Measurements from ENCODE around the gene MAEA.

MAEA gene

DNA sequence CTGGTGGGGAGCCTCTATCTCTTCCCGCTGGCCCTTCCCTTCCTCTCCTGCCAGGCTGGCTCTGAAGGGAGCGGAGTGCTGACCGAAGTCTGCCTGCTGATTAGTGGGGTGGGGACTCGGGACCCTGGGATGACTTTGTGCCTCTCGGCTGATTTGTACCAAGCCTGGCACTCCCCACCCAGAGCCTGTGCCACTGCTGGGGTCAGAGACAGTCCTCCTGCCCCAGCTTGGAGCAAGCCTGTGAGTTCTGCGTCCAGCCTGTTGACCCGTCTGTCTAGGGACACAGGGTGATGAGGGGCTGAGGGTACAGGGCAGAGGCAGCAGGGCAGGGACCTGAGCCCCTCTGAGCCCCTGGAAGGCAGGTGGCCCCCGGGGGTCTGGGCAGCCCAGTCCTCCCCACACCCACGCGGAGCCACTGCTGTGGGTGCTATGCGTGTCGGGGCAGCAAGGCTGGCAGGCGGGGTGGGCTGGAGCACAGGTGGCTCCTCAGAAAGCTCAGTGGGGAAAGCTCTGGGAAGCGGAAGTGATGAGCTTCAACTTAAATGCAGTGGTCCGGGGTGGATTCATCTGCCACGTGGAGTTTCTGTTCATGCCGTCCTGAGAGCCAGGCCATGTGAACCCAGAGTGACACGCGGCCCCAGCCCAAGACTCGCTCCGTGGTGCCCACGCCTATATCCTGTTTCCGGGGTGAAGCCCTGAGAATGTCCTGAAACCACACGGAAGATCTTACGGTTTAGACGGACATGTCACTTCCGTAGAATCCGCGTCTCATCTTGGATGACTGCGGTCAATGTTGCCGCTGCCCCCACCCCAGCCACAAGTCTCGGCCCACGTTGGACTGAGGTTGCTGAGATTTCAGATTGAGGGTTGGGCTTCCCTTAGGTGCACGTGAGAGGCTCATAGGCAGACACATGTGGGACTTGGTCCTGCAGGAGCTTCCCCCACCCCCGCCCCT is 36.3 kb downstream of the MAEA start:
- Histone ChIP-seq H3K27me3 (ENCODE audit: insufficient read depth, low read length, poor library complexity) (no peaks in the 10 kb centered on the region), H3K4me1 (ENCODE audit: insufficient read depth, low read length) (no peaks in the 10 kb centered on the region), H3K36me3 (ENCODE audit: insufficient read depth, low read length) (peaks cover 92% of the 10 kb centered on the region), H3K27ac (ENCODE audit: low read length) (no peak overlapping the region), H4K20me1 (ENCODE audit: insufficient read depth, low read length) (peaks cover 51% of the 10 kb centered on the region), H3K9me3 (ENCODE audit: insufficient read depth, low read length, severe bottlenecking) (no peaks in the 10 kb centered on the region), H3K4me2 (ENCODE audit: insufficient read depth, low read length) (no peak overlapping the region), H2AFZ (ENCODE audit: low read depth, low read length) (no peak overlapping the region), H3K79me2 (ENCODE audit: insufficient read depth, low read length) (peaks cover 31% of the 10 kb centered on the region), H3K4me3 (ENCODE audit: low read depth in 1 of 2, low read length in 2 of 2) (no peak overlapping the region), H3K9ac (ENCODE audit: low read depth, low read length) (no peak overlapping the region)
- DNase-seq (no peak), ATAC-seq (ENCODE audit: insufficient read depth, low read depth) (no peak)
- TF ChIP-seq, protein P1, sequence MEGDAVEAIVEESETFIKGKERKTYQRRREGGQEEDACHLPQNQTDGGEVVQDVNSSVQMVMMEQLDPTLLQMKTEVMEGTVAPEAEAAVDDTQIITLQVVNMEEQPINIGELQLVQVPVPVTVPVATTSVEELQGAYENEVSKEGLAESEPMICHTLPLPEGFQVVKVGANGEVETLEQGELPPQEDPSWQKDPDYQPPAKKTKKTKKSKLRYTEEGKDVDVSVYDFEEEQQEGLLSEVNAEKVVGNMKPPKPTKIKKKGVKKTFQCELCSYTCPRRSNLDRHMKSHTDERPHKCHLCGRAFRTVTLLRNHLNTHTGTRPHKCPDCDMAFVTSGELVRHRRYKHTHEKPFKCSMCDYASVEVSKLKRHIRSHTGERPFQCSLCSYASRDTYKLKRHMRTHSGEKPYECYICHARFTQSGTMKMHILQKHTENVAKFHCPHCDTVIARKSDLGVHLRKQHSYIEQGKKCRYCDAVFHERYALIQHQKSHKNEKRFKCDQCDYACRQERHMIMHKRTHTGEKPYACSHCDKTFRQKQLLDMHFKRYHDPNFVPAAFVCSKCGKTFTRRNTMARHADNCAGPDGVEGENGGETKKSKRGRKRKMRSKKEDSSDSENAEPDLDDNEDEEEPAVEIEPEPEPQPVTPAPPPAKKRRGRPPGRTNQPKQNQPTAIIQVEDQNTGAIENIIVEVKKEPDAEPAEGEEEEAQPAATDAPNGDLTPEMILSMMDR (IDR thresholded peaks at IDR 0.05; ENCODE audit: borderline replicate concordance, extremely low read depth, low read length, poor library complexity, severe bottlenecking): no peak
- no peak for TF ChIP-seq EZH2 (IDR thresholded peaks at IDR 0.05; ENCODE audit: borderline replicate concordance, low read depth, low read length, severe bottlenecking)

DNA sequence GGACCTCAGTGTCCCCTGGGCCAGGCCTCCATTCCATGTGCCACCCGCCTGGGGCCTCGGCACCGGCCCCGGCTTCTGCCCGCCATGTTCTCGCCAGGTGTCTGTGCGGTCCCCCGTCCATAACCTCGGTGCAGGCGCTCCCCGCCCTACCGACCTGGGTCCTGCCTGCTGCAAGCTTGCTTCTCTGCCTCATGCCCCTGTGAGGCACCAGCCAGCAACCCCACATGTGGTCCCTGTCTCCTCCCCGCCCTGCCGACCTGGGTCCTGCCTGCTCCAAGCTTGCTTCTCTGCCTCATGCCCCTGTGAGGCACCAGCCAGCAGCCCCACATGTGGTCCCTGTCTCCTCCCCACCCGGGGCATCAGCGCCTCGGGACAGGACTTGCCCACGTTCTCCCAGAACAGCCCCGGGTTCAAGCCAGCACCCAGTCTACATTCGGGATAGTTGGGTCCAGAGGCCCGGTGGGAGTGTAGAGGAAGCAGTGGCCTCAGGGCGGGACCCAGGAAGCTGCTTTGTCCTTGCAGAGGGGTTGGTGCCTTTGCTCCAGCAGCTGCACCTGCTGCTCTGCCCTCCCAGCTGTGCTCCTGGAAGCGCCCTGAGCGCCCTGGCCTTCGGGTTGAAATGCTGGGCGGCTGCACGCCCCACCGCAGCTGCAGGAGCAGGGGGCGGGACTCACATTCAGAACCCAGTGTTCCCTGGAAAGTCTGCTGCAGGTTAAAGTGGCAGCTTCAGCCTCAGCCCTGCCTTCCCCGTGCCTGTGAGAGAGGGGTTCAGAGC is 37.2 kb downstream of the MAEA start:
- Histone ChIP-seq H3K9ac (ENCODE audit: low read depth, low read length) (no peak overlapping the region), H3K36me3 (ENCODE audit: insufficient read depth, low read length) (peaks cover 92% of the 10 kb centered on the region), H3K9me3 (ENCODE audit: insufficient read depth, low read length, severe bottlenecking) (no peaks in the 10 kb centered on the region), H3K27ac (ENCODE audit: low read length) (no peak overlapping the region), H2AFZ (ENCODE audit: low read depth, low read length) (no peak overlapping the region), H3K4me2 (ENCODE audit: insufficient read depth, low read length) (no peak overlapping the region), H3K79me2 (ENCODE audit: insufficient read depth, low read length) (peaks cover 38% of the 10 kb centered on the region), H3K27me3 (ENCODE audit: insufficient read depth, low read length, poor library complexity) (no peaks in the 10 kb centered on the region), H4K20me1 (ENCODE audit: insufficient read depth, low read length) (peaks cover 60% of the 10 kb centered on the region), H3K4me1 (ENCODE audit: insufficient read depth, low read length) (no peaks in the 10 kb centered on the region), H3K4me3 (ENCODE audit: low read depth in 1 of 2, low read length in 2 of 2) (no peak overlapping the region)
- ATAC-seq (ENCODE audit: insufficient read depth, low read depth): no peak
- DNase-seq: no peak
- TF ChIP-seq, protein P1 (IDR thresholded peaks at IDR 0.05; ENCODE audit: borderline replicate concordance, extremely low read depth, low read length, poor library complexity, severe bottlenecking): no peak
- TF ChIP-seq EZH2 (IDR thresholded peaks at IDR 0.05; ENCODE audit: borderline replicate concordance, low read depth, low read length, severe bottlenecking): no peak

DNA sequence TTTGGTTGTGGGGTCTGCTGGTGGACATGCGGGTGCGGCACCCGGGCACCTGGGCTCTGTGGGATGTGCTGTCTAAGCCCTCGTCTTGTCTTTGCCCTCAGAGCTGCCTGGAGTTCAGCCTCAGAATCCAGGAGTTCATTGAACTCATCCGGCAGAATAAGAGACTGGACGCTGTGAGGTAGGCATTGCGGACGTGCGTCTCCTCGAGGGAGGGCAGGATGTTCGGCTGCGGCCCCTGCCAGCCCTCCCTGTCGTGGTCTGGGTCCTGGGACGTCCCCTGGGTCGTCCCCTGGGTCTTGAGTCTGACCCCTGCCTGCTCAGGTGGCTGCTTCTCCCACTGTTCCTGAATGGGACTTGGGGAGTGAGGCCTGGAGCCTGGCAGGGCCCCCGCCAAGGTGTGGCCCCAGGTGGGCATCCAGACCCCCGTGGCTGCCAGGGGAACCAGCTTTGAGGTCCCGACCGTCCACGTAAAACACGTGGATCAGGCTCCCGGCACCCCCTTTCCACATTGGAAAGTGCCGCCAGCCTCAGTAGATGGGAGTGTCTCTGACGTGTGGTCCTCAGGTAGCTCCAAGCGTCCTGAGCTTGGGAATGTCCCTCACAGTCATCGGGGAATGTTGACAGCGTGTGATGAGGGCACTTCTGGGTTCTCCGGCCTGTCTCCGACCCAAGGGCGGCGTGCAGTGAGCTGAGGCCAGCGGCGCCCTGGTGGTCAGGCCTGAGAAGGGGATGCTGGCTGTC is 38.0 kb downstream of the MAEA start:
- Histone ChIP-seq H3K36me3 (ENCODE audit: insufficient read depth, low read length) (peaks cover 92% of the 10 kb centered on the region), H3K9me3 (ENCODE audit: insufficient read depth, low read length, severe bottlenecking) (no peaks in the 10 kb centered on the region), H3K4me1 (ENCODE audit: insufficient read depth, low read length) (no peaks in the 10 kb centered on the region), H3K27ac (ENCODE audit: low read length) (no peak overlapping the region), H3K9ac (ENCODE audit: low read depth, low read length) (no peak overlapping the region), H3K27me3 (ENCODE audit: insufficient read depth, low read length, poor library complexity) (no peaks in the 10 kb centered on the region), H3K4me2 (ENCODE audit: insufficient read depth, low read length) (no peak overlapping the region), H3K79me2 (ENCODE audit: insufficient read depth, low read length) (peaks cover 37% of the 10 kb centered on the region), H2AFZ (ENCODE audit: low read depth, low read length) (no peak overlapping the region), H3K4me3 (ENCODE audit: low read depth in 1 of 2, low read length in 2 of 2) (no peak overlapping the region), H4K20me1 (ENCODE audit: insufficient read depth, low read length) (peaks cover 59% of the 10 kb centered on the region)
- no peak for TF ChIP-seq EZH2 (IDR thresholded peaks at IDR 0.05; ENCODE audit: borderline replicate concordance, low read depth, low read length, severe bottlenecking)
- no peak for ATAC-seq (ENCODE audit: insufficient read depth, low read depth)
- DNase-seq: no peak
